Smooth muscle cell (in vitro differentiated cells): Measurements from ENCODE around the gene MYO3B. TPM values are rescaled to one million over a fixed set of nuclear protein-coding genes. Genes with fewer than 3 reads are reported as not detected.

ENCODE experiments used
- DNase-seq: peaks from one replicate; lab custom pipeline; 2025; ENCODE audit not compliant: unreplicated experiment; lab: John Stamatoyannopoulos, UW
- H2AFZ ChIP-seq: fragments of 200-600 bp; sonication (generic); 2 replicates; pipeline ENCODE4 v1.6.0; 2016; ENCODE audit warnings: antibody characterized with exemption, low read depth, mild to moderate bottlenecking
- H3F3A ChIP-seq: fragments of 200-600 bp; sonication (generic); 2 replicates; pipeline ENCODE4 v1.6.0; 2017; ENCODE audit warnings: antibody characterized with exemption, low read depth
- H3K27ac ChIP-seq: fragments of 200-600 bp; sonication (generic); 2 replicates; pipeline ENCODE4 v1.5.1; 2016; ENCODE audit warnings: low read depth, mild to moderate bottlenecking
- H3K27me3 ChIP-seq: fragments of 200-600 bp; sonication (generic); 2 replicates; pipeline ENCODE4 v1.6.1; 2016; ENCODE audit warnings: low read depth, mild to moderate bottlenecking
- H3K36me3 ChIP-seq: fragments of 200-600 bp; sonication (generic); 2 replicates; pipeline ENCODE4 v1.5.1; 2016; ENCODE audit warnings: low read depth
- H3K4me1 ChIP-seq: fragments of 200-600 bp; sonication (generic); 2 replicates; pipeline ENCODE4 v1.5.1; 2016; ENCODE audit warnings: low read depth
- H3K4me2 ChIP-seq: fragments of 200-600 bp; sonication (generic); 2 replicates; pipeline ENCODE4 v1.6.0; 2016; ENCODE audit warnings: mild to moderate bottlenecking
- H3K4me3 ChIP-seq: fragments of 200-600 bp; sonication (generic); 2 replicates; pipeline ENCODE4 v1.5.1; 2016; ENCODE audit warnings: mild to moderate bottlenecking
- H3K79me2 ChIP-seq: fragments of 200-600 bp; sonication (generic); 2 replicates; pipeline ENCODE4 v1.6.0; 2016; ENCODE audit warnings: low read depth, mild to moderate bottlenecking
- H3K9ac ChIP-seq: fragments of 200-600 bp; sonication (generic); 2 replicates; pipeline ENCODE4 v1.6.0; 2016; ENCODE audit warnings: low read depth
- H3K9me3 ChIP-seq: fragments of 200-600 bp; sonication (generic); replicated peaks from 2 replicates; pipeline ENCODE4 v1.5.1; 2016; ENCODE audit warnings: low read depth
- H4K20me1 ChIP-seq: fragments of 200-600 bp; sonication (generic); 2 replicates; pipeline ENCODE4 v1.6.0; 2016; ENCODE audit warnings: low read depth
- WGBS: methylation state at CpG from one replicate; pipeline ENCODE4 v1.1.7; 2016; ENCODE audit warnings: low lambda C conversion rate; 5-methylcytosine and 5-hydroxymethylcytosine counted together
- polyA plus RNA-seq: library from polyadenylated mRNA; unstranded; fragments of >200 nt; fragmentation: Nextera tagmentation; extraction: Ambion mirVana; gene quantifications from 2 replicates; pipeline ENCODE4 v1.2.1, GENCODE V29; 2016
- total RNA-seq: library from RNA; depleted of rRNA; stranded (reverse); fragments of >200 nt; gene quantifications from 2 replicates; pipeline ENCODE4 v1.2.3, GENCODE V29; 2014
- TF ChIP-seq, protein P1 (sequence below): fragments of 200-600 bp; sonication (generic); IDR thresholded peaks from 2 replicates; pipeline ENCODE4 v1.5.1; 2017; ENCODE audit warnings: borderline replicate concordance, mild to moderate bottlenecking, antibody characterized with exemption; ENCODE audit not compliant: insufficient read depth, poor library complexity, severe bottlenecking

Gene MYO3B
- total and polyA plus RNA-seq, 2 experiments from 2014 or later, result 0.47 to 3.1 TPM

- no peak overlapping the region for H3K4me3 ChIP-seq
- no peaks in the 10 kb centered on the region for H3K9me3 ChIP-seq
- H4K20me1 ChIP-seq, result no peaks in the 10 kb centered on the region
- DNase-seq, result no peak
- peaks cover 6% of the 10 kb centered on the region for H3K4me1 ChIP-seq
- 94% methylated on average over 3 of the region's 3 CpGs for WGBS
- no peaks in the 10 kb centered on the region for H3K79me2 ChIP-seq
- H3K9ac ChIP-seq, result no peak overlapping the region
- H2AFZ ChIP-seq, result no peak overlapping the region
- no peak overlapping the region for H3K4me2 ChIP-seq
- H3K27me3 ChIP-seq, result no peaks in the 10 kb centered on the region
- no peak overlapping the region for H3K27ac ChIP-seq
- TF ChIP-seq, protein P1, sequence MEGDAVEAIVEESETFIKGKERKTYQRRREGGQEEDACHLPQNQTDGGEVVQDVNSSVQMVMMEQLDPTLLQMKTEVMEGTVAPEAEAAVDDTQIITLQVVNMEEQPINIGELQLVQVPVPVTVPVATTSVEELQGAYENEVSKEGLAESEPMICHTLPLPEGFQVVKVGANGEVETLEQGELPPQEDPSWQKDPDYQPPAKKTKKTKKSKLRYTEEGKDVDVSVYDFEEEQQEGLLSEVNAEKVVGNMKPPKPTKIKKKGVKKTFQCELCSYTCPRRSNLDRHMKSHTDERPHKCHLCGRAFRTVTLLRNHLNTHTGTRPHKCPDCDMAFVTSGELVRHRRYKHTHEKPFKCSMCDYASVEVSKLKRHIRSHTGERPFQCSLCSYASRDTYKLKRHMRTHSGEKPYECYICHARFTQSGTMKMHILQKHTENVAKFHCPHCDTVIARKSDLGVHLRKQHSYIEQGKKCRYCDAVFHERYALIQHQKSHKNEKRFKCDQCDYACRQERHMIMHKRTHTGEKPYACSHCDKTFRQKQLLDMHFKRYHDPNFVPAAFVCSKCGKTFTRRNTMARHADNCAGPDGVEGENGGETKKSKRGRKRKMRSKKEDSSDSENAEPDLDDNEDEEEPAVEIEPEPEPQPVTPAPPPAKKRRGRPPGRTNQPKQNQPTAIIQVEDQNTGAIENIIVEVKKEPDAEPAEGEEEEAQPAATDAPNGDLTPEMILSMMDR, result no peak
- H3F3A ChIP-seq, result no peaks in the 10 kb centered on the region
- H3K36me3 ChIP-seq, result no peaks in the 10 kb centered on the region
Observed at GRCh38 chr2:170639635-170640034, 461.7 kb downstream of the MYO3B start.

DNA sequence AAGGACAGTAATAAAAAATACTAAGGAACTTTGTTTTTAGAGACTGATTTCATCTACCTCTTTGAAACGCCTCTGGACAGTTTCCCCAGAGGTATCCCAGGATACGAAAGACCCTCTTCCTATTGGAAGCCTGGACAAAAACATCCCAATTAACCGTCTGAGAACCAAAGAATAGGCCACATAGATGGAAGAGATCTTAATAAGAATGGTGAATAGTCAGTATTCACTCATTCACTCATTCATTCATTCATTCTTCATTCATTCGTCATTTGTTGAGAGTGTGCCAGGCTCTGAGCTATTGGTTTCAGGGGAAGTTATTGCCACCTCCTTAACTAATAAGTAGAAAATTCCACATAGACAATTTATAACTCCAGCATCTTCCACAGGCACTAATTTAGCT is 464.0 kb downstream of the MYO3B start:
- TF ChIP-seq, protein P1, result no peak

GRCh38 chr2:170643346-170643745 is 465.4 kb downstream of the MYO3B start:
- Histone ChIP-seq H3K4me1 (peaks cover 6% of the 10 kb centered on the region), H3K27me3 (no peaks in the 10 kb centered on the region), H3K79me2 (no peaks in the 10 kb centered on the region), H3K4me3 (no peak overlapping the region), H3K9me3 (no peaks in the 10 kb centered on the region), H3F3A (no peaks in the 10 kb centered on the region), H3K4me2 (no peak overlapping the region), H3K9ac (no peak overlapping the region), H4K20me1 (no peaks in the 10 kb centered on the region), H3K27ac (no peak overlapping the region), H3K36me3 (no peaks in the 10 kb centered on the region), H2AFZ (no peak overlapping the region)
- DNase-seq, result no peak
- TF ChIP-seq, protein P1, result no peak
- 97% methylated on average over 2 of the region's 2 CpGs for WGBS

More for the DNA sequence above, 464.0 kb downstream of the MYO3B start:
- DNase-seq, result no peak
- no peaks in the 10 kb centered on the region for H3F3A ChIP-seq
- H3K27me3 ChIP-seq, result no peaks in the 10 kb centered on the region
- no peak overlapping the region for H3K27ac ChIP-seq
- H3K36me3 ChIP-seq, result no peaks in the 10 kb centered on the region
- WGBS, result 97% methylated on average over 4 of the region's 4 CpGs
- no peak overlapping the region for H3K9ac ChIP-seq
- no peaks in the 10 kb centered on the region for H3K9me3 ChIP-seq
- H3K4me3 ChIP-seq, result no peak overlapping the region
- H3K4me1 ChIP-seq, result peaks cover 6% of the 10 kb centered on the region
- H4K20me1 ChIP-seq, result no peaks in the 10 kb centered on the region
- no peaks in the 10 kb centered on the region for H3K79me2 ChIP-seq
- no peak overlapping the region for H3K4me2 ChIP-seq
- H2AFZ ChIP-seq, result no peak overlapping the region

GRCh38 chr2:170647741-170648436 is 469.9 kb downstream of the MYO3B start:
- no peak overlapping the region for H3K4me2 ChIP-seq
- H3K4me3 ChIP-seq, result no peak overlapping the region
- H3F3A ChIP-seq, result no peaks in the 10 kb centered on the region
- no peaks in the 10 kb centered on the region for H4K20me1 ChIP-seq
- H3K27ac ChIP-seq, result no peak overlapping the region
- H3K4me1 ChIP-seq, result no peaks in the 10 kb centered on the region
- no peak overlapping the region for H2AFZ ChIP-seq
- 94% methylated on average over 8 of the region's 8 CpGs for WGBS
- DNase-seq, result no peak
- no peaks in the 10 kb centered on the region for H3K36me3 ChIP-seq
- no peaks in the 10 kb centered on the region for H3K9me3 ChIP-seq
- TF ChIP-seq, protein P1, result no peak
- H3K79me2 ChIP-seq, result no peaks in the 10 kb centered on the region
- no peaks in the 10 kb centered on the region for H3K27me3 ChIP-seq
- no peak overlapping the region for H3K9ac ChIP-seq
